ENCODE measurements around the gene ZNF331.
A peak's percentile ranks its signal among the peaks of the same experiment; 100 is the strongest.
"Not testable (repeated sequence)": the region's sequence is repeated elsewhere in the genome, so short reads cannot be mapped to it uniquely, and the experiment has no call there.

Gene ZNF331
- total RNA-seq: 1.4 to 63.0 (median 22.9) reads per million in 17 experiments

GRCh38 chr19:53537521-53538377 lies at the start of gene ZNF331:
Gene ZNF331, plus strand, starts transcription at chr19:53538145. Its CDS starts 31,232 bp downstream, at chr19:53569377.
- peak; percentile 94 to 95 (median 95) for DNase-seq

GRCh38 chr19:53492153-53492552 lies 45.8 kb upstream of the ZNF331 start:
- no peak for DNase-seq

GRCh38 chr19:53497311-53498023 lies 40.5 kb upstream of the ZNF331 start:
- DNase-seq: not testable (repeated sequence)

GRCh38 chr19:53498024-53498395 lies 39.9 kb upstream of the ZNF331 start:
- not testable (repeated sequence) for DNase-seq

- DNase-seq: not testable (repeated sequence)
Observed at GRCh38 chr19:53503151-53503550, 34.8 kb upstream of the ZNF331 start.

GRCh38 chr19:53503671-53504364 lies 34.1 kb upstream of the ZNF331 start:
- DNase-seq: peak in 3 of 4 experiments; percentile 8 to 25 (median 10)

GRCh38 chr19:53504365-53504703 lies 33.6 kb upstream of the ZNF331 start:
- peak in 1 of 4 experiments; percentile 16 for DNase-seq

GRCh38 chr19:53504885-53505284 lies 33.1 kb upstream of the ZNF331 start:
- no peak for DNase-seq

GRCh38 chr19:53506728-53507127 lies 31.2 kb upstream of the ZNF331 start:
- DNase-seq: no peak

GRCh38 chr19:53507523-53508442 lies 30.2 kb upstream of the ZNF331 start:
- no peak for DNase-seq

- DNase-seq: no peak
Observed at GRCh38 chr19:53509443-53509842, 28.5 kb upstream of the ZNF331 start.

- no peak for DNase-seq
Observed at GRCh38 chr19:53509845-53510244, 28.1 kb upstream of the ZNF331 start.

GRCh38 chr19:53511357-53511756 lies 26.6 kb upstream of the ZNF331 start:
- no peak for DNase-seq

- DNase-seq: peak; percentile 64 to 78 (median 74)
Observed at GRCh38 chr19:53511933-53512374, 26.0 kb upstream of the ZNF331 start.

GRCh38 chr19:53515047-53515446 lies 22.9 kb upstream of the ZNF331 start:
- DNase-seq: not testable (repeated sequence)

- DNase-seq: no peak
Observed at GRCh38 chr19:53517114-53517741, 20.7 kb upstream of the ZNF331 start.

GRCh38 chr19:53518121-53518520 lies 19.8 kb upstream of the ZNF331 start:
- no peak for DNase-seq

GRCh38 chr19:53518716-53519115 lies 19.2 kb upstream of the ZNF331 start:
- DNase-seq: no peak

- DNase-seq: no peak
Observed at GRCh38 chr19:53519446-53519845, 18.5 kb upstream of the ZNF331 start.

GRCh38 chr19:53520163-53520546 lies 17.8 kb upstream of the ZNF331 start:
- DNase-seq: no peak

Measured in suppressor macrophage (primary cell).